ENCODE data around the gene LETM1.
A peak's percentile ranks its signal among the peaks of the same experiment; 100 is the strongest.

LETM1 gene

GRCh38 chr4:1863297-1864033, 7.5 kb upstream of the LETM1 start:
- Histone ChIP-seq H4K20me1 (peaks cover 0 to 26% (median 0%) of the 10 kb centered on the region in 11 experiments; a peak in 3 of 22 replicates), H3K27me3 (peaks cover 0 to 6% (median 0%) of the 10 kb centered on the region in 11 experiments; a peak in 2 of 22 replicates), H3K27ac (peak overlapping the region in 3 of 11 experiments; percentile 3 to 20 (median 14); a peak in 2 of 22 replicates), H3K9ac (peak overlapping the region in 3 of 11 experiments; percentile 13 to 54 (median 43); a peak in 4 of 22 replicates), H3K4me3 (no peak overlapping the region), H3K4me1 (peaks cover 23 to 47% (median 36%) of the 10 kb centered on the region in 10 experiments), H3K36me3 (no peaks in the 10 kb centered on the region), H3K4me2 (peak overlapping the region; percentile 73 to 86 (median 81)), H3K9me3 (replicated peaks in 1 of 11) (no peaks in the 10 kb centered on the region)
- TF ChIP-seq Cebpa-rat (IDR thresholded peaks at IDR 0.05): no peak

- Histone ChIP-seq H3K36me3 (no peaks in the 10 kb centered on the region), H3K4me2 (peak overlapping the region; percentile 73 to 86 (median 81)), H3K27ac (no peak overlapping the region), H3K9me3 (replicated peaks in 1 of 11) (no peaks in the 10 kb centered on the region), H3K4me1 (peaks cover 28 to 52% (median 41%) of the 10 kb centered on the region in 10 experiments), H3K4me3 (no peak overlapping the region; a peak in 1 of 20 replicates), H3K27me3 (peaks cover 0 to 6% (median 0%) of the 10 kb centered on the region in 11 experiments; a peak in 2 of 22 replicates), H4K20me1 (peaks cover 0 to 26% (median 0%) of the 10 kb centered on the region in 11 experiments; a peak in 3 of 22 replicates), H3K9ac (0 out of 22 replicates have a peak overlapping the region, but pooled peaks of 1 of the 11 experiments have one; percentile 27)
- no peak for TF ChIP-seq Cebpa-rat (IDR thresholded peaks at IDR 0.05)
These were observed 7.0 kb upstream of the LETM1 start for GRCh38 chr4:1862961-1863296.

- TF ChIP-seq Cebpa-rat (IDR thresholded peaks at IDR 0.05): no peak
- H4K20me1 ChIP-seq: peaks cover 0 to 26% (median 0%) of the 10 kb centered on the region in 11 experiments; a peak in 4 of 22 replicates
- H3K9ac ChIP-seq: peak overlapping the region; percentile 24 to 65 (median 51); a peak in 13 of 22 replicates
- H3K4me2 ChIP-seq: peak overlapping the region; percentile 73 to 86 (median 81)
- peak overlapping the region in 4 of 11 experiments; percentile 0 to 35 (median 14); a peak in 3 of 22 replicates for H3K27ac ChIP-seq
- no peaks in the 10 kb centered on the region for H3K36me3 ChIP-seq
- peaks cover 34 to 59% (median 47%) of the 10 kb centered on the region in 10 experiments for H3K4me1 ChIP-seq
- peak overlapping the region in 5 of 10 experiments; percentile 11 to 46 (median 28); a peak in 7 of 20 replicates for H3K4me3 ChIP-seq
- no peaks in the 10 kb centered on the region for H3K9me3 ChIP-seq (replicated peaks in 1 of 11)
- peaks cover 0 to 6% (median 0%) of the 10 kb centered on the region in 11 experiments; a peak in 2 of 22 replicates for H3K27me3 ChIP-seq
These were observed 6.3 kb upstream of the LETM1 start for GRCh38 chr4:1862055-1862911.

GRCh38 chr4:1859389-1859753, 3.4 kb upstream of the LETM1 start:
- peaks cover 0 to 6% (median 0%) of the 10 kb centered on the region in 11 experiments; a peak in 2 of 22 replicates for H3K27me3 ChIP-seq
- H3K27ac ChIP-seq: no peak overlapping the region
- no peak overlapping the region for H3K4me2 ChIP-seq
- H3K9me3 ChIP-seq (replicated peaks in 1 of 11): no peaks in the 10 kb centered on the region
- H3K4me3 ChIP-seq: no peak overlapping the region
- H3K4me1 ChIP-seq: peaks cover 47 to 69% (median 58%) of the 10 kb centered on the region in 10 experiments
- H3K9ac ChIP-seq: no peak overlapping the region
- H3K36me3 ChIP-seq: no peaks in the 10 kb centered on the region
- peaks cover 0 to 22% (median 10%) of the 10 kb centered on the region in 11 experiments; a peak in 11 of 22 replicates for H4K20me1 ChIP-seq
- no peak for TF ChIP-seq Cebpa-rat (IDR thresholded peaks at IDR 0.05)

DNA sequence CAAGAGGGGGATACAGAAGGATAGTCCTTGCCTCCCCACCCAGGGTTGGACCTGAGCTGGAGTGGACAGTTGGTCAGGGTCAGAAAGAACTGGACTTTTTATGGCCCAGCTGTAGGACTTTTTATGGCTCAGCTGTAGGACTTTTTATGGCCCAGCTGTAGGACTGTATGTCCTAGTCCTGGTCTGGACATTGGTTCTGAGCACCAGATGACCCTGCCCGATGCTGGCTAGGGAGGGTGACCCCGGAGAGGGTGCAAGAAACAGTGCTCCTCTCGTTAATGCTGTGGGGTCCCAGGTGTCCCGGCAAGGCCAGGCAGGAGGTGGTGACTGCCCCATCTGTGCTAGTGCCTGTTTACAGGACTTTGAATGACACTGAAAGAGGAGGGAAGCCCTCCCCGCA, 2.0 kb upstream of the LETM1 start:
- Histone ChIP-seq H3K9me3 (replicated peaks in 1 of 11) (no peaks in the 10 kb centered on the region), H3K9ac (peak overlapping the region in 10 of 11 experiments; percentile 88 to 97 (median 94); a peak in 15 of 22 replicates), H4K20me1 (peaks cover 0 to 31% (median 25%) of the 10 kb centered on the region in 11 experiments; a peak in 20 of 22 replicates), H3K27me3 (peaks cover 0 to 6% (median 0%) of the 10 kb centered on the region in 11 experiments; a peak in 2 of 22 replicates), H3K27ac (0 out of 22 replicates have a peak overlapping the region, but pooled peaks of 2 of the 11 experiments have one; percentile 89 to 93), H3K36me3 (peaks cover 0 to 12% (median 7%) of the 10 kb centered on the region in 11 experiments; a peak in 13 of 22 replicates), H3K4me2 (peak overlapping the region; percentile 91 to 99 (median 97); a peak in 16 of 22 replicates), H3K4me3 (peak overlapping the region in 2 of 10 experiments; percentile 87 to 99; a peak in 2 of 20 replicates), H3K4me1 (peaks cover 46 to 68% (median 55%) of the 10 kb centered on the region in 10 experiments)
- no peak for TF ChIP-seq Cebpa-rat (IDR thresholded peaks at IDR 0.05)

DNA sequence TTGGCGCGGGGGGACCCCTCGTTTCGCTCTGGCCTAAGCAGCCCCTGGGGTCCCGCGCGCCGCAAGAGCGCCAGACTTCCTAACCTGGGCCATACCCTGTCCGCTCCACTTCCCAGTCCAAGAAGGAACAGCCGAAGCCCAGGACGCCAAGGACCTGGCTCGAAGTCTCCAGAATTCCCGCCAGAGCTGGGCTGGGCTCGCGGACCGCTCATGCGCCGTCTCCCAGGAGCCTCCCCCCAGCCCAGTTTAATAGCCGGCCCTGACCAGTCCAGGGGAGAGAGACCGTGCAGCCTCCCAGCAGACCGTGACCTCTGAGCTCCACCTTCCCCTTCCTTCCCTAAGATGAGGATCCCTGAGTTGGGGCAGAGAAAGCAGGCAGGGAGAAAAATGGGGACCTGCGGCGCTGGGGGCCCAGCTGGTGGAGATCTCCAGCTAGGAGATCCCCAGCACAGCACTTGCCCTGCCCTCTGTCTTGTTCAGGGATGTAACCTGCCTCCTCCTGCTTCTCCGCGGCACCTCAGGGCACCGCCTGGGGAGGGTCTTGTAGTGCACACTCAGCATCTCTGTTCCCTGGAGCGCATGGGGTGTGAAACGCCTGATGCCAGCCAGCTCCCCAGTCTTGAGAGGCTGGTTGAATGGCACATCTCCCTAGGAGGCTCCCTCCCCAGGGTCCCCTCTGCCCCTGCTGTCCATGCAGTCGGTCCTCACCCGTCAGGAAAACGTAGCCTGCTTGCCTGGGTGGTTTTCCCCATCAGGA, 1.2 kb upstream of the LETM1 start:
- peak overlapping the region; percentile 87 to 99 (median 96) for H3K4me3 ChIP-seq
- H3K9ac ChIP-seq: peak overlapping the region; percentile 86 to 97 (median 93)
- H3K4me1 ChIP-seq: peaks cover 38 to 68% (median 54%) of the 10 kb centered on the region in 10 experiments
- H3K9me3 ChIP-seq (replicated peaks in 1 of 11): no peaks in the 10 kb centered on the region
- H3K27ac ChIP-seq: peak overlapping the region; percentile 22 to 93 (median 89); a peak in 21 of 22 replicates
- peaks cover 0 to 15% (median 11%) of the 10 kb centered on the region in 11 experiments; a peak in 15 of 22 replicates for H3K36me3 ChIP-seq
- no peak for TF ChIP-seq Cebpa-rat (IDR thresholded peaks at IDR 0.05)
- peak overlapping the region; percentile 91 to 99 (median 97) for H3K4me2 ChIP-seq
- H4K20me1 ChIP-seq: peaks cover 4 to 39% (median 33%) of the 10 kb centered on the region in 11 experiments; a peak in 21 of 22 replicates
- peaks cover 0 to 6% (median 0%) of the 10 kb centered on the region in 11 experiments; a peak in 2 of 22 replicates for H3K27me3 ChIP-seq

DNA sequence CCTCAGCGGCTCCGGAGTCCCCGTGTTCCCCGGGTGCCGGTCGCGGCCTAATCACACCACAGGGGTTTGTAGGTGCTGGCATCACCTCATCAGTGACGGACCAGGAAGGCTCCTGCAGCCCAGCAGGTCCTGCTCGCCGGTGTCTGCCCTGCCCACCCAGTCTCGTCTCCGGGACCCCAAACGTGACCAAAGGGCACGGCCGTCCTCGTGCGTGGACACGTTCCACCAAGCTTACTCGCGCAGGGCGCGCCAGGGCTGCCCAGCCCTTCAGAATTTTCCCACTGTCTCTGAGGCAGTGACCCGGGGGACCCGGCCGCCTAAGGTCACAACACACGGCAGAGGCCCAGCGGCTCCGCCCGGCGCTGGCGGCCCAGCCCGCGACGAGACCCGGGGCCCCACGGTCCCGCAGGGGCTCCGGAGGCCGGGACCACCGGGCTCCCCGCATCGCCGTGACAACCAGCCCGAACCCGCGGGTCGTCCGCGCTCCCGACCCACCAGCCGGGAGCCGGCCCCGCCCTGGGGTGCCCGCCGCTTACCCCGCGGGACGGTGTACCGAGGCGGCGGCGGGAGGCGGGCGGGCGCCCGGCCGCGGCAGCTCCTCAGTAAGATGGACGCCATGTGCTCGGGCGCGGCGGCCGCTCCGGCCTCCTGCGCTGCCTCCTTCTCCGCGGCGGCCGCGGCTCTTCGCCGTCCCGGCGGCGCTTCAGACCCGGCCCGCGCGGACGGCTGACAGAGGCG, 454 bp downstream of the LETM1 start:
- Histone ChIP-seq H3K9ac (peak overlapping the region; percentile 86 to 97 (median 93)), H3K4me3 (peak overlapping the region; percentile 87 to 99 (median 96)), H3K27ac (peak overlapping the region; percentile 76 to 93 (median 89)), H3K27me3 (no peaks in the 10 kb centered on the region), H4K20me1 (peaks cover 20 to 55% (median 43%) of the 10 kb centered on the region in 11 experiments; a peak in 21 of 22 replicates), H3K9me3 (replicated peaks in 1 of 11) (no peaks in the 10 kb centered on the region), H3K36me3 (peaks cover 0 to 21% (median 15%) of the 10 kb centered on the region in 11 experiments; a peak in 15 of 22 replicates), H3K4me1 (peaks cover 44 to 70% (median 63%) of the 10 kb centered on the region in 10 experiments), H3K4me2 (peak overlapping the region; percentile 83 to 99 (median 96))
- no peak for TF ChIP-seq Cebpa-rat (IDR thresholded peaks at IDR 0.05)
